Body of pancreas (tissue), 4 donors: ENCODE data around the gene CAPN14.

Source experiments
- CTCF ChIP-seq, 7 experiments: fragments of 450-650 bp in 4 of 7; fragments of 200-600 bp in 3 of 7; sonication (generic) in 3 of 7; IDR thresholded peaks; one replicate each; pipeline ENCODE4 v1.5.1; 2016 to 2019; ENCODE audit warnings: antibody characterized with exemption in 7 of 7
- POLR2A ChIP-seq, 3 donors: fragments of 450-650 bp; IDR thresholded peaks; one replicate each; pipeline ENCODE4 v1.6.1; 2016; ENCODE audit warnings: antibody characterized with exemption in 3 of 3, mild to moderate bottlenecking in 2 of 3

- TF ChIP-seq CTCF (IDR thresholded peaks at IDR 0.05) (no peak), POLR2A (IDR thresholded peaks at IDR 0.05) (no peak)
These were observed 87.7 kb downstream of the CAPN14 start for GRCh38 chr2:31129375-31130171.
